Keratinocyte (primary cell): ENCODE data around the gene CMTM7. TPM values are rescaled to one million over a fixed set of nuclear protein-coding genes. Genes with fewer than 3 reads are reported as not detected.

ENCODE experiments used
- DNase-seq: peaks from one replicate; pipeline ENCODE4 v3.0.0-alpha.2; 2011; ENCODE audit warnings: low read depth, missing footprints, low spot score
- FAIRE-seq: peaks from 2 replicates; lab custom pipeline; 2011; peaks lifted over from hg19 to GRCh38; lab: Jason Lieb, UNC
- H2AFZ ChIP-seq: 2 replicates; pipeline ENCODE4 v1.6.0; 2012; ENCODE audit warnings: low read length, control low read depth, inconsistent platforms; ENCODE audit not compliant: control insufficient read depth
- H3K27ac ChIP-seq: 2 replicates; pipeline ENCODE4 v1.5.1; 2011; ENCODE audit warnings: low read length; ENCODE audit not compliant: control insufficient read depth, insufficient read depth
- H3K27me3 ChIP-seq: 3 replicates; pipeline ENCODE4 v1.6.0; 2011; ENCODE audit warnings: low read length; ENCODE audit not compliant: control insufficient read depth, insufficient read depth; ENCODE audit errors: extremely low read depth
- H3K36me3 ChIP-seq, 2 experiments: 2 replicates in 1 of 2; 3 replicates in 1 of 2; pipeline ENCODE4 v1.5.1; 2011; ENCODE audit warnings: low read length in 2 of 2, mild to moderate bottlenecking in 1 of 2; ENCODE audit not compliant: control insufficient read depth in 2 of 2, insufficient read depth in 2 of 2; ENCODE audit errors: extremely low read depth in 1 of 2
- H3K4me1 ChIP-seq: 3 replicates; pipeline ENCODE4 v1.5.1; 2011; ENCODE audit warnings: low read length; ENCODE audit not compliant: control insufficient read depth, insufficient read depth; ENCODE audit errors: extremely low read depth
- H3K4me2 ChIP-seq: 3 replicates; pipeline ENCODE4 v1.6.0; 2011; ENCODE audit warnings: low read depth, low read length; ENCODE audit not compliant: control insufficient read depth, insufficient read depth; ENCODE audit errors: extremely low read depth
- H3K4me3 ChIP-seq, 3 experiments: fragments of 200-600 bp in 1 of 3; sonication (generic) in 1 of 3; 2 replicates in 2 of 3; 3 replicates in 1 of 3; pipeline ENCODE4 v1.5.1; 2011 to 2016; ENCODE audit warnings: low read length in 3 of 3, mild to moderate bottlenecking in 3 of 3, control low read depth in 2 of 3, inconsistent platforms in 1 of 3, low read depth in 1 of 3, mixed read lengths in 1 of 3, mixed run types in 1 of 3, moderate library complexity in 1 of 3; ENCODE audit not compliant: control insufficient read depth in 2 of 3, insufficient read depth in 2 of 3; ENCODE audit errors: extremely low read depth in 1 of 3
- H3K79me2 ChIP-seq: 2 replicates; pipeline ENCODE4 v1.6.0; 2012; ENCODE audit warnings: low read length; ENCODE audit not compliant: control insufficient read depth, insufficient read depth
- H3K9ac ChIP-seq: 3 replicates; pipeline ENCODE4 v1.6.0; 2011; ENCODE audit warnings: low read length; ENCODE audit not compliant: control insufficient read depth, insufficient read depth; ENCODE audit errors: extremely low read depth
- H3K9me1 ChIP-seq: 3 replicates; pipeline ENCODE4 v1.6.0; 2011; ENCODE audit warnings: low read length; ENCODE audit not compliant: control insufficient read depth, insufficient read depth; ENCODE audit errors: extremely low read depth
- H3K9me3 ChIP-seq: 2 replicates; pipeline ENCODE4 v1.5.1; 2012; ENCODE audit warnings: low read depth, low read length; ENCODE audit not compliant: control insufficient read depth
- H4K20me1 ChIP-seq: 3 replicates; pipeline ENCODE4 v1.6.0; 2011; ENCODE audit warnings: low read length; ENCODE audit not compliant: control insufficient read depth, insufficient read depth; ENCODE audit errors: extremely low read depth
- CTCF ChIP-seq, 3 experiments: IDR thresholded peaks in 1 of 3; conservative IDR thresholded peaks in 1 of 3; optimal IDR thresholded peaks in 1 of 3; 2 replicates in 2 of 3; 3 replicates in 1 of 3; pipeline versions ENCODE3 to v1.5.1; 2011; ENCODE audit warnings: low read length in 3 of 3, mild to moderate bottlenecking in 3 of 3, moderate library complexity in 2 of 3, control low read depth in 1 of 3, inconsistent platforms in 1 of 3; ENCODE audit not compliant: insufficient read depth in 2 of 3; ENCODE audit errors: extremely low read depth in 1 of 3
- EZH2 ChIP-seq: IDR thresholded peaks from one replicate; pipeline ENCODE4 v1.6.1; 2012; ENCODE audit warnings: inconsistent platforms, mild to moderate bottlenecking, low read length, moderate library complexity
- dilution Hi-C: fragments of 300-500 bp; cut with MboI; formaldehyde crosslinking; loops from one replicate; pipeline ENCODE4 v1.7.0; 2020; ENCODE audit warnings: low sequenced_read_pairs; ENCODE audit not compliant: extremely low pct_ligation_motif_present
- polyA plus RNA-seq, 5 experiments: library from polyadenylated mRNA; depleted of rRNA in 3 of 5; stranded (reverse) in 3 of 5; stranded (forward) in 1 of 5; unstranded in 1 of 5; fragments of >200 nt; gene quantifications; 1 replicate in 1 of 5; 2 replicates in 3 of 5; 3 replicates in 1 of 5; pipeline versions ENCODE4 v1.2.1 to v1.2.3, GENCODE V29; 2011 to 2012; ENCODE audit warnings: missing spikeins in 2 of 5, low read depth in 1 of 5, low replicate concordance in 1 of 5

CMTM7 gene
- polyA plus RNA-seq, 1 donor (not counting 4 experiments of a cell fraction or from before 2014, with no cell fraction given) = 47.2 TPM

- FAIRE-seq (no peak), DNase-seq (no peak)
- Histone ChIP-seq H2AFZ (no peak overlapping the region), H4K20me1 (no peaks in the 10 kb centered on the region), H3K27ac (no peak overlapping the region), H3K4me2 (no peak overlapping the region), H3K36me3 (peaks cover 5 to 21% of the 10 kb centered on the region in 2 experiments), H3K4me3 (no peak overlapping the region), H3K79me2 (no peaks in the 10 kb centered on the region), H3K27me3 (no peaks in the 10 kb centered on the region), H3K9me1 (no peaks in the 10 kb centered on the region), H3K4me1 (no peaks in the 10 kb centered on the region), H3K9ac (no peak overlapping the region), H3K9me3 (no peaks in the 10 kb centered on the region)
- dilution Hi-C loops = no loop called here
- TF ChIP-seq CTCF (optimal IDR thresholded peaks at IDR 0.05 in 1 of 3, IDR thresholded peaks at IDR 0.05 in 1 of 3, conservative IDR thresholded peaks at IDR 0.05 in 1 of 3; ENCODE audit: extremely low read depth in 1 of 3, insufficient read depth in 2 of 3, low read length in 3 of 3) = no peak
- no peak for TF ChIP-seq EZH2
These were observed 92.8 kb downstream of the CMTM7 start for GRCh38 chr3:32484436-32484835.

- Histone ChIP-seq H3K4me1 (no peaks in the 10 kb centered on the region), H3K9me1 (no peaks in the 10 kb centered on the region), H3K79me2 (peaks cover 8% of the 10 kb centered on the region), H3K36me3 (peaks cover 6 to 7% of the 10 kb centered on the region in 2 experiments), H3K27ac (no peak overlapping the region), H2AFZ (no peak overlapping the region), H3K9ac (no peak overlapping the region), H4K20me1 (no peaks in the 10 kb centered on the region), H3K27me3 (no peaks in the 10 kb centered on the region), H3K4me3 (no peak overlapping the region), H3K9me3 (no peaks in the 10 kb centered on the region), H3K4me2 (no peak overlapping the region)
- dilution Hi-C loops = no loop called here
- DNase-seq (no peak), FAIRE-seq (no peak)
- TF ChIP-seq CTCF (optimal IDR thresholded peaks at IDR 0.05 in 1 of 3, IDR thresholded peaks at IDR 0.05 in 1 of 3, conservative IDR thresholded peaks at IDR 0.05 in 1 of 3; ENCODE audit: extremely low read depth in 1 of 3, insufficient read depth in 2 of 3, low read length in 3 of 3) (no peak), EZH2 (no peak)
These were observed 96.3 kb downstream of the CMTM7 start for GRCh38 chr3:32487781-32488473.
